ENCODE data around the gene WNT9A. TPM values are rescaled to one million over a fixed set of nuclear protein-coding genes. Genes with fewer than 3 reads are reported as not detected.

Gene WNT9A
- total and polyA plus RNA-seq, 8 donors, result 0.72 to 2.9 (median 1.6) TPM

GRCh38 chr1:227896710-227897655 lies 50.7 kb downstream of the WNT9A start:
- H3K4me3 ChIP-seq, result no peak overlapping the region
- 88 to 91% methylated on average over 9 of the region's 9 CpGs for WGBS, 2 donors
- peak in 3 of 6 donors; percentile 10 to 45 (median 32) for DNase-seq
- H3K27me3 ChIP-seq, result no peaks in the 10 kb centered on the region
- no peaks in the 10 kb centered on the region for H3K9me3 ChIP-seq
- TF ChIP-seq, protein P1, sequence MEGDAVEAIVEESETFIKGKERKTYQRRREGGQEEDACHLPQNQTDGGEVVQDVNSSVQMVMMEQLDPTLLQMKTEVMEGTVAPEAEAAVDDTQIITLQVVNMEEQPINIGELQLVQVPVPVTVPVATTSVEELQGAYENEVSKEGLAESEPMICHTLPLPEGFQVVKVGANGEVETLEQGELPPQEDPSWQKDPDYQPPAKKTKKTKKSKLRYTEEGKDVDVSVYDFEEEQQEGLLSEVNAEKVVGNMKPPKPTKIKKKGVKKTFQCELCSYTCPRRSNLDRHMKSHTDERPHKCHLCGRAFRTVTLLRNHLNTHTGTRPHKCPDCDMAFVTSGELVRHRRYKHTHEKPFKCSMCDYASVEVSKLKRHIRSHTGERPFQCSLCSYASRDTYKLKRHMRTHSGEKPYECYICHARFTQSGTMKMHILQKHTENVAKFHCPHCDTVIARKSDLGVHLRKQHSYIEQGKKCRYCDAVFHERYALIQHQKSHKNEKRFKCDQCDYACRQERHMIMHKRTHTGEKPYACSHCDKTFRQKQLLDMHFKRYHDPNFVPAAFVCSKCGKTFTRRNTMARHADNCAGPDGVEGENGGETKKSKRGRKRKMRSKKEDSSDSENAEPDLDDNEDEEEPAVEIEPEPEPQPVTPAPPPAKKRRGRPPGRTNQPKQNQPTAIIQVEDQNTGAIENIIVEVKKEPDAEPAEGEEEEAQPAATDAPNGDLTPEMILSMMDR (IDR thresholded peaks at IDR 0.05), result no peak
- FAIRE-seq, result no peak
- H3K36me3 ChIP-seq, result no peaks in the 10 kb centered on the region
- intact Hi-C loops (cut with DNase I), result no loop called here
- ATAC-seq, result no peak
- no peak overlapping the region for H3K27ac ChIP-seq
- H3K4me1 ChIP-seq, result no peaks in the 10 kb centered on the region

- Histone ChIP-seq H3K4me1 (no peaks in the 10 kb centered on the region), H3K27ac (no peak overlapping the region), H3K36me3 (no peaks in the 10 kb centered on the region), H3K4me3 (no peak overlapping the region), H3K27me3 (no peaks in the 10 kb centered on the region), H3K9me3 (no peaks in the 10 kb centered on the region)
- FAIRE-seq (no peak), ATAC-seq (peak in 2 of 4 donors; percentile 44 to 55), DNase-seq (peak; percentile 7 to 72 (median 26))
- intact Hi-C loops (cut with DNase I), result no loop called here
- TF ChIP-seq, protein P1 (IDR thresholded peaks at IDR 0.05), result no peak
- 74 to 79% methylated on average over 24 of the region's 24 CpGs for WGBS, 2 donors
Observed at GRCh38 chr1:227895828-227896685, 51.7 kb downstream of the WNT9A start.

DNA sequence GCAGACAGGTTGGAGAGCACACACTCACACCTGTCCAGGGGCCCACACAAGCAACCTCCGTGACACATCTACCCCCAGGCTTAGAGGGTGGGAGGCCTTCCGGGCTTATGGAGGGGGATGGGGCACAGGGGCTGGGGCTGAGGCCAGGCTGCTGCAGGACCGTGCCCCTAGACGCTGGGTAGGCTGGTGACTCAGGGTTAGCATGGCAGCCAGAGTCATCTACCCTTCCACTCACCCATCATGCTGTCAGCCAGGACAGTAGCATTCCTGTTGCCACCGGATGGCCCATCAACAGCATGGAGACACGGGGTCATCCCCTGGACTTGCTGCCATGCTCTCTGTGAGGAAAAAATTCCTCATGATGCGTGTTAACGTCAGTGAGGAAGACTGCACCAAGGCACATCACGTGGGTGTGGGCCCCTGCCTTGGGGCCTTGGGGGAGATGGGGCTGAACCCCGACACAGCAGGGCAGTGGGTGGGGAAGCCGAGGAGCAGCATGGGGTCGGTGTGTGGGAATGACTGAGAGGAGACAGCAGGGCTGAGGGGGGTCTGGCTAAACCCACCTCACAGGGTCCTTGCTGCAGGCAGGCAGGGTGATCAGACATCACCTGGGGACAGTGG lies 52.8 kb downstream of the WNT9A start:
- 90 to 92% methylated on average over 12 of the region's 12 CpGs for WGBS, 2 donors
- H3K36me3 ChIP-seq, result no peaks in the 10 kb centered on the region

DNA sequence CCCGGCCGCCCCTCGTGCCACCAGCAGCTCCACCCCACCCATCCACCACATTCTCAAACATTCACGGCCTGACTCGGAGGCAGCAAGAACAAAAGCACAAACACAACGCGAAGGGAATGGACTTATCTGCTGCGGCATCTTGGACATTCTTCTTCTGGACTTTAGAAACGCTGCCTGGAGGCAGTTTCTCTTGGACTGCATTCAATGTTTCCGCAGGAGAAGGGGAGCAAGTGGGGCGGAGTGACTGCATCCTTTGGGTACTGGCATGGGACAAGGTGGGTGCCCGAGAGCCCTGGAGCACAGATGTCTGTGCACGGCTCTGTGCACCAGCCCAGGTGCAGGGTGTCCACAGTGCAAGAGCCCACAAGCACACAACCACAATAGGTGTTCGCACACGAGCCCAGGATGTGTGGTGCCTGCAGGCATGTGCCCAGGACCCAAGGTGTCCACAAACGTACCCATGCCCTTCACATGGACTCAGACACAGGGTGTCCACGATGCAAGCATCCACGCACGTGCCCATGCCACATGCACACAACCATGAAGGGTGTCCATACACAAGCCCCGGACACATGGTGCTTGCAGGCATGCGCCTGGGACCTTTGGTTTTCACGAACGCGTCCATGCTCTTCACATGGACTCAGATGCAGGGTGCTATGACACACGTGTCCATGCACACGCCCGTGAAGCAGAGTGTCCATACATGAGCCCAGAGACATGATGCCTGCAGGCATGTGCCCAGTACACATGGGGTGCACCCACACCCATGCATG lies 53.6 kb downstream of the WNT9A start:
- ATAC-seq, result no peak
- 80 to 88% methylated on average over 27 of the region's 27 CpGs for WGBS, 2 donors
- H3K27me3 ChIP-seq, result no peaks in the 10 kb centered on the region
- H3K27ac ChIP-seq, result no peak overlapping the region
- no peaks in the 10 kb centered on the region for H3K9me3 ChIP-seq
- H3K4me1 ChIP-seq, result no peaks in the 10 kb centered on the region
- DNase-seq, result peak in 3 of 6 donors; percentile 3 to 44 (median 4)
- TF ChIP-seq, protein P1 (IDR thresholded peaks at IDR 0.05), result no peak
- H3K36me3 ChIP-seq, result no peaks in the 10 kb centered on the region
- no peak overlapping the region for H3K4me3 ChIP-seq
- FAIRE-seq, result no peak
- intact Hi-C loops (cut with DNase I), result no loop called here

More for the DNA sequence above, 52.8 kb downstream of the WNT9A start:
- ATAC-seq (no peak), FAIRE-seq (no peak), DNase-seq (peak in 3 of 6 donors; percentile 0 to 36 (median 4))
- TF ChIP-seq, protein P1 (IDR thresholded peaks at IDR 0.05), result no peak
- intact Hi-C loops (cut with DNase I), result no loop called here
- Histone ChIP-seq H3K9me3 (no peaks in the 10 kb centered on the region), H3K27me3 (no peaks in the 10 kb centered on the region), H3K4me1 (no peaks in the 10 kb centered on the region), H3K27ac (no peak overlapping the region), H3K4me3 (no peak overlapping the region)

Measured in pancreas (tissue), 10 donors.